Activated T-cell treated with anti-CD3 and anti-CD28 coated beads, Interleukin-2, amount 50 U/mL, for 72 hours (primary cell): ENCODE data around the gene STRIP1. TPM values are rescaled to one million over a fixed set of nuclear protein-coding genes. Genes with fewer than 3 reads are reported as not detected.

ENCODE experiments used
- ATAC-seq, 2 donors: fragments of 150-1000 bp; cut with Tn5 transposase; replicated peaks in 1 of 2; 2 replicates each; pipeline ENCODE4 v1.10.0; 2021; ENCODE audit warnings: moderate library complexity in 2 of 2, mild to moderate bottlenecking in 1 of 2
- DNase-seq, 2 donors: peaks; one replicate each; pipeline ENCODE4 v3.0.0; 2021 to 2022; ENCODE audit warnings: mixed read lengths in 1 of 2
- H3K27ac Mint-ChIP-seq: one replicate; pipeline ENCODE4 v1.8.0; 2022; ENCODE audit warnings: mild to moderate bottlenecking, moderate library complexity, mixed read lengths
- H3K27me3 Mint-ChIP-seq: one replicate; pipeline ENCODE4 v1.8.0; 2022; ENCODE audit warnings: low read depth, mixed read lengths
- H3K36me3 Mint-ChIP-seq, 2 donors: one replicate each; pipeline ENCODE4 v1.8.0; 2022; ENCODE audit warnings: mixed read lengths in 2 of 2, mild to moderate bottlenecking in 1 of 2; ENCODE audit not compliant: insufficient read depth in 2 of 2
- H3K4me1 Mint-ChIP-seq: one replicate; pipeline ENCODE4 v1.8.0; 2022; ENCODE audit warnings: low read depth, mixed read lengths
- H3K4me3 Mint-ChIP-seq, 2 donors: one replicate each; pipeline ENCODE4 v1.8.0; 2022; ENCODE audit warnings: mild to moderate bottlenecking in 2 of 2, mixed read lengths in 2 of 2, moderate library complexity in 2 of 2
- H3K9me3 Mint-ChIP-seq, 2 donors: one replicate each; pipeline ENCODE4 v1.8.0; 2022; ENCODE audit warnings: mixed read lengths in 2 of 2
- total RNA-seq, 2 donors: library from RNA; stranded (reverse); gene quantifications; one replicate each; pipeline ENCODE4 v1.2.3, GENCODE V29; 2022

STRIP1 gene
- total RNA-seq, 2 donors from 2014 or later, result 35.8 to 41.0 TPM

DNA sequence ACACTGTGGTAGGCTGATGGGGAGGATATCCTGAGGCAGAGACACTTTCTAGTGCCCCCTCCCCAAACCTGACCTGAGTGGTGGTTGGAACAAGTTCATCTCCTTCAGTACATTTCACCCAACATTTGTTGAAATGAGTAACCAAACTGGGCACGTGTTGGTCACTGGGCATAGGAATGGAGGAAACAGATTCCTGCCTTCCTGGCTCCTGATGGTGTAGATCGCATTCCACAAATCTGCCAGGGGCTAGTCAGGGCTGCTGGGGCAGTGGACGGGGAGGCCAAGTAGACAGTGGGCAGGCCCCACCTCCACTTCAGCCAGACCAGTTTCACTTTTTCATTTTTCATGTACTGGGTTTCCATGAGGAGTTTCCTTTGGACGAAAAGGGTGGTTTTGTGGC, 52.5 kb downstream of the STRIP1 start:
- Mint-ChIP-seq H3K4me1 (peaks cover 21% of the 10 kb centered on the region), H3K9me3 (no peaks in the 10 kb centered on the region), H3K36me3 (peaks cover 0 to 5% of the 10 kb centered on the region in 2 donors), H3K27me3 (peaks cover 56% of the 10 kb centered on the region), H3K27ac (no peak overlapping the region), H3K4me3 (no peak overlapping the region)
- DNase-seq, result no peak
- ATAC-seq, result no peak

DNA sequence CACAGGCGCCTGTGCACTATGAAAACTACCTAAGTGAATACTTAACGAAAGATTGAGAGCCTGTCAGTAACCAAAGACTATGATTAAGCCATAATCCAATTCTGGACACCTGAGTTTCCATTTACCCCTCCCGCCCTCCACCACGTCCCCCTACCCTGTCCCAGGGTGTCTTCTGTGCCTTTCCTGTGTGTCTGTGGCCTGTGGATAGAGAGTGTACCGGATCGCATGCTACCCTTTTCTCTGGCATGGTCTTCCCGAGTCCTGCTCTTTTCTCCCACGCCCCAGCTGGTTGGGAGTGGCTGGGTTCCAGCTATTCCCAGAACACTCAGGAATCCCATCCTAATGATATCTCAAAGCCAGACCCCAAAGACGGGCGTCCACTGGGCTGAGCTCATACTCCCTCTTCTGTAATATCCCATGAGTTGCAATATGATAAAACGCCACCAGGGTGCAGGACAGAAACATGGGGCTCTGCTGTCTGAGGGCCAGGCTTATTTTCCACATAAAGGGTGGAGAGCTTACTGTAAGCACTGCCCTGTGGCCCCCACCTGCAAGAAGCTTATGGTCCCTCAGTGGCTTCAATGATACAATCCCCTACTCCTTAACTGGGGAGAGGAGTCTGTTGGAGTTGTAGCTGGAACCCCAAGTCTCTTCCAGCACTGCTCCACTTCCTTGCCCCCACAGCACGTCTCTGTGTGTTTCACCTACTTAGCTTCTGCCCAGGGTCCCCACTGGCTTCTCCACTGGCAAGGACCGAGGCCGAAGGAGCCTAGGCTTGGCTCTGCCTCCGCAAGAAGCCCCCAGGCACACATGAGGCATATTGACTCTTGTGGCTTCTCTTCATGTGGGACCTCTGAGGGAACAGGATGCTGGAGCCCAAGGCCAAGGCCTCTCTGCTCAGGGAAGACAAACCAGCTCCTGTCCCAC, 53.7 kb downstream of the STRIP1 start:
- H3K9me3 Mint-ChIP-seq, result no peaks in the 10 kb centered on the region
- no peak overlapping the region for H3K4me3 Mint-ChIP-seq

DNA sequence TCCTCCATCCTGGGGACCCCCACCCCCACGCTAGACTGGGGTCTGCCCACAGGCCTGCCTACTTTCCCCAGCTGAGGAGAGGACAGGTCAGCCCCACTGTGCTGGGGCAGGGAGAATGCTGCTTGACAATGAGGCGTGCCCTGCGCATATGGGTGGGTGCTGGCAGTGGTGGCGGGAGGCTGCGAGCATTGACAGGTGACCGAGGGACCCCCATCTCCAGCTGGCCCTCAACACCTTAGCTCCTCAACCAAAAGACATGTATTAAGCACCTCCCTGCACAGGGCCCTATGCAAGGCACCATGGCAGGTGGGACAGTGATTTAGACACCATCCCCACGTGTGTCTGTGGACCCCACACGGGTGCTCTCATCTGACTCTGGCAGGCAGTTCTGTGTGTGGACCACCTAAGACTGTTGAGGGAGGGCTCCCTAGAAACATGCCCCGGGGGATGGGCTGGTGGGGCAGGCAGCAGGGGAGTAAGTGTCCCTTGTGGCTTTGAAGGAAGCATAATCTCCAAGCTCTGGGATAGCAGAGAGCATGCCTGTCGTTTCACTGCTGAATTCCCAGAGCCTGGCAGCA, 54.4 kb downstream of the STRIP1 start:
- no peak overlapping the region for H3K4me3 Mint-ChIP-seq
- no peak for ATAC-seq
- H3K36me3 Mint-ChIP-seq, result peaks cover 0 to 3% of the 10 kb centered on the region in 2 donors
- H3K4me1 Mint-ChIP-seq, result peaks cover 8% of the 10 kb centered on the region
- no peaks in the 10 kb centered on the region for H3K9me3 Mint-ChIP-seq
- no peak overlapping the region for H3K27ac Mint-ChIP-seq
- peaks cover 50% of the 10 kb centered on the region for H3K27me3 Mint-ChIP-seq
- no peak for DNase-seq

More for the DNA sequence above, 53.7 kb downstream of the STRIP1 start:
- Mint-ChIP-seq H3K27ac (no peak overlapping the region), H3K36me3 (peaks cover 0 to 5% of the 10 kb centered on the region in 2 donors), H3K4me1 (peaks cover 16% of the 10 kb centered on the region), H3K27me3 (peaks cover 56% of the 10 kb centered on the region)
- ATAC-seq (peak; percentile 54 to 64), DNase-seq (peak; percentile 54 to 68)

DNA sequence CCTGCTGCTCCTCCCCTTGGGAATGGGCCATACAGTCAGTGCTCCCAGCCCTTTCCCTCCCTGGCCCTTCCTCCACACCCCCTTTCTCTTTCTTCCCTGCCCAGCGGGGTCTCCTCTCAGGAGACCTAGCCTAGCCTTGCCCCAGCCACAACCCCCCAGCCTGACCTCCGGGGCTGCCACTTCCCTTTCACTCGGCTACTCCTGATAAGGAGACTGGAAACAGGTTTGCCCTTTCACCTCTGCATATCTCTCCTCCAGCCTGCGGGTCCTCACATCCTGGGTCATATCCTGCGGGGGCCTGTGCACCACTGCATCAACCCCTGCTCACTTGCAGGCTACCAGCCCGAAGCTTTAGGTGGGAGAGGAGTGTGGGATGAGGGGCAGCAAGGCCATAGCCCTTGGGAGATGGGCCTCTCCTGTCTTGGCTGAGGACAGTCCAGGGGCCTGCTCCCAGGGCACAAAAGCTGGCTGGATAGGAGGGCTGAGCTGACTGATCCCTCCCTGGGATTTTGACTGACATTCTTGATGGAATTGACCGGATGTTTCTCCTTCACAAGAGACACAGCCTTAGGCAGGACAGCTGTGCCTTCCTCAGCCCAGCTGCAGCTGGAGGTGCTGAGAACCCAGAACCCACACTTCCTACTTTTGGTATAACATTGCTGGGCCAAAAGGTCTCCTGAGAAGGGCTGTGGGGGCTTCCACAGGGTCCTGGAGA, 55.3 kb downstream of the STRIP1 start:
- no peak overlapping the region for H3K4me3 Mint-ChIP-seq
- H3K9me3 Mint-ChIP-seq, result no peaks in the 10 kb centered on the region
- H3K4me1 Mint-ChIP-seq, result peaks cover 4% of the 10 kb centered on the region
- no peak for DNase-seq
- peaks cover 47% of the 10 kb centered on the region for H3K27me3 Mint-ChIP-seq
- no peak overlapping the region for H3K27ac Mint-ChIP-seq
- no peak for ATAC-seq
- H3K36me3 Mint-ChIP-seq, result peaks cover 0 to 1% of the 10 kb centered on the region in 2 donors

DNA sequence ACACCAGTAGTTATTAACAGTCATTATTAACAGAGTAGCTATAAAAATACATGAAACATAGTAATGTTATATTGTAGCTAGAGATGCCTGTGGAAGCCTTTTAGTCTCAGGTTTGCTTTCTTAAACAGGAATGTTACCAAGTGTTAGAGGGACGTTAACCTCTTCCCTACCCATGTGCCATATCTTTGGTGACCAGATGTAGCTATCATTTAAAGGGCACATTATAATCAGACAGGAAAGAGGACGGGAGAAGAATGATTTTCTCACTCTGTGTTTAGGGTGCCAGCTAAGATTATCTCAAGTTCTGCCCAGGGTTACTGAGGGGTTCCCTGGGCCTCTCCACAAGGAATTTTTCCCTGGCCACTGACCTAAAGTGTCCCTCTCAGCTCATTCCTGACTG, 57.0 kb downstream of the STRIP1 start:
- Mint-ChIP-seq H3K27me3 (peaks cover 30% of the 10 kb centered on the region), H3K4me1 (peaks cover 4% of the 10 kb centered on the region), H3K27ac (no peak overlapping the region), H3K36me3 (no peaks in the 10 kb centered on the region), H3K9me3 (no peaks in the 10 kb centered on the region), H3K4me3 (no peak overlapping the region)
- no peak for DNase-seq
- no peak for ATAC-seq

DNA sequence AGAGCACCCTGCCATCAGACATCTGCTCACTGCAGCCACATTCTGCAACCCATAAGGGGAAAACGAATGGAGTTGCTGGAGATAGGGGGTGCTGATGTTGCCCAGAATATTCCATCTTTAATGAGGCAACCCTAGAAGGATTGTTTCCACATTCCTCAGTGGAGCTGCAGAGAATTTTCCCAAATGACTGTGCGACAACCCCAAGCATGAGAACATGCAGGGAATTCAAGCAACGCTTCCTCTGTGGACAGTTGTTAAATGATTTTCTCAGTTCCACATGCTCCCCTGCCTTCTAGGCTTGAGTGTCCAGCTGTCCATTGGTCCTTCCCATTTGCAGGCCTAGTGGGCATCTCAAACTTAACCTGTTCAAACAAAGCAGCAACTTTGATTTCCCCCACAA, 57.4 kb downstream of the STRIP1 start:
- ATAC-seq (no peak), DNase-seq (no peak)
- Mint-ChIP-seq H3K9me3 (no peaks in the 10 kb centered on the region), H3K4me3 (no peak overlapping the region), H3K27me3 (peaks cover 26% of the 10 kb centered on the region), H3K4me1 (peaks cover 4% of the 10 kb centered on the region), H3K27ac (no peak overlapping the region), H3K36me3 (no peaks in the 10 kb centered on the region)

DNA sequence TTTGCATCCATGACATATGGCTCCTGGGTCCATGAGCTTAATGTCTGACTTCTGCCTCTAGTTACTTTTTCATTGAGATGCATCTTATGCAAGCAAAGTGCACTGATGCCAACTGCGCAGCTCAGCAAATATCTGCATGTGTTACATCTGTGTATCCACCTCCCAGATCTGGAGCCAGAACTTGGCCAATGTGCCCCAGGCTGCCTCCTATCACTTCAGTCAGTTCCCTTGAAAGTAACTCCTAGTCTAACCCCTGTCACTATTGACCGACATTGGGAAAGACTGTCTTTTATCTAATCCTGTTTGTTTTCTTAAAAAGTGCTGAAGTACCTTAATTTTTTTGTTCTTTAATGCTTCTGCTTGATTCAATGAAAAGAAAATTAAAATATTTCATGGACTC, 58.6 kb downstream of the STRIP1 start:
- ATAC-seq (no peak), DNase-seq (no peak)
- Mint-ChIP-seq H3K27me3 (peaks cover 16% of the 10 kb centered on the region), H3K4me3 (no peak overlapping the region), H3K4me1 (peaks cover under 1% of the 10 kb centered on the region), H3K27ac (no peak overlapping the region), H3K36me3 (no peaks in the 10 kb centered on the region), H3K9me3 (no peaks in the 10 kb centered on the region)

DNA sequence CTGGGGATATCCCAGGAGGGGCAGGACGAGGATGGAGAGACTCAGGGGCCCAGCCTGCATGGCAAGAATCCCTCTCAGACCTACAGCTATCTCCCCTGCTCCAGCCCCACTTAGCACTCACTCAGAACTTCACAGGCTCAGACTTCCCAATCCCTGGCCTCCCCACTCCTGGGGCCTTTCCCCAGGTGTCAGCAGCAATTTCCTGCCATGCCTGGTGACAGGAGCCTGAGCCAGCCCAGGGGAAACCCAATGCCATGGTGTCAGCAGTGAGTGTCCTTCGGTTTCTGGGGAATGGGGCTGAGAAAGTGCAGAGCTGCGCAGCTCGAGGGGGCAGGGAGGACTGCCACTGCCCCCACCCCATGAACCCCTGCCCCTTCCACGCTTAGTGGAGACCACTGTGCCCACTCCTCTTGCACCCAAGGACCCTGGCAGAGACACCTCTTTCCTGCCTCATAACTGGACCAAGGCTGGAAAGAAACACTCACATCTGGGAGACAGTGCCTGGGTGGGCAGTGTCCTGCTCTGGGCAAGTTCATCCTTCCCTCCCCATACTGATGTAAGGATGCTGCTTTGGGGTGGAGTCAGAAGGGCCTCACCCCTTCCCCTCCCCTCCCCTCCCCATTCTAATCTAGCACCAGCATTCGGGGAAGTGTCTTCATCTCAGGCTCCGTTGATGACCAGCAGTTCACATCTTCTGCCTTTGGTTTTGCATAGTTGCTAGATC, 60.7 kb downstream of the STRIP1 start:
- H3K4me3 Mint-ChIP-seq, result no peak overlapping the region
- DNase-seq, result no peak
- H3K27ac Mint-ChIP-seq, result no peak overlapping the region
- no peaks in the 10 kb centered on the region for H3K36me3 Mint-ChIP-seq
- ATAC-seq, result no peak
- no peaks in the 10 kb centered on the region for H3K9me3 Mint-ChIP-seq
- peaks cover 14% of the 10 kb centered on the region for H3K27me3 Mint-ChIP-seq
- no peaks in the 10 kb centered on the region for H3K4me1 Mint-ChIP-seq

DNA sequence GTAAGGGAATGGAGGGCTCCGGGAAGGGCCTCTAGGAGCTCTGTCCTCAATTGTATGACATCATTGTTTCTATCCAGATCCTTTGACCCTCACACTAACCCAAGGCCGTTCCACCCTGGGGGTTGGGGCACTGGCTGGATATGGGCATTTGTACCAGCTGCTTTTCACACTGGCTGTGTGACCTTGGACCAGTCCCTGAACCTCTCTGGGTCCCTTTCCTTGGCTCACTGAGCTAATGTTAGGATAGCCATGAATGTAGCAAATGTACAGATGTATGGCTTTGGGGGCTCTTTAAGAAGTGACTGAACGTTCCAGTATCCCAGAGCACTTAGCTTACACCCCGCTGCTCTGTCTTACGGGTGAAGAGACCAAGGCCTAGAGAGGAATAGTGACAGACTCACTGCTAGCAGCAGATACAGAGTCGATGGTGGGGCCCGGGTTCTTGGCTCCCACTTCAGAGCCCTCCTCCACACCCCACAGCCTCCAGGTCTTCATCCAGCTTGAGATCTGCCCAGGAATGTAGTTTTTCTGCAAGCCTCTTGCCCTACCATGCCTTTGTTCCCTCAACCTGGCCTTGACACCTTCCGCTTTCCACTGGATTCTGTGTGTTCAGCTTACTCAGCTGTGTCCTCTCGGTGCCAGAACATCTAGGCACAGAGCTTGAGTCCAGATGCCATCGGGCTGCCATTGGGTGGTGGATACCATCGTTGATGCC, 63.2 kb downstream of the STRIP1 start:
- no peaks in the 10 kb centered on the region for H3K9me3 Mint-ChIP-seq
- no peak overlapping the region for H3K27ac Mint-ChIP-seq
- no peaks in the 10 kb centered on the region for H3K4me1 Mint-ChIP-seq
- peaks cover 6% of the 10 kb centered on the region for H3K27me3 Mint-ChIP-seq
- H3K4me3 Mint-ChIP-seq, result no peak overlapping the region
- ATAC-seq (no peak), DNase-seq (no peak)
- H3K36me3 Mint-ChIP-seq, result no peaks in the 10 kb centered on the region

DNA sequence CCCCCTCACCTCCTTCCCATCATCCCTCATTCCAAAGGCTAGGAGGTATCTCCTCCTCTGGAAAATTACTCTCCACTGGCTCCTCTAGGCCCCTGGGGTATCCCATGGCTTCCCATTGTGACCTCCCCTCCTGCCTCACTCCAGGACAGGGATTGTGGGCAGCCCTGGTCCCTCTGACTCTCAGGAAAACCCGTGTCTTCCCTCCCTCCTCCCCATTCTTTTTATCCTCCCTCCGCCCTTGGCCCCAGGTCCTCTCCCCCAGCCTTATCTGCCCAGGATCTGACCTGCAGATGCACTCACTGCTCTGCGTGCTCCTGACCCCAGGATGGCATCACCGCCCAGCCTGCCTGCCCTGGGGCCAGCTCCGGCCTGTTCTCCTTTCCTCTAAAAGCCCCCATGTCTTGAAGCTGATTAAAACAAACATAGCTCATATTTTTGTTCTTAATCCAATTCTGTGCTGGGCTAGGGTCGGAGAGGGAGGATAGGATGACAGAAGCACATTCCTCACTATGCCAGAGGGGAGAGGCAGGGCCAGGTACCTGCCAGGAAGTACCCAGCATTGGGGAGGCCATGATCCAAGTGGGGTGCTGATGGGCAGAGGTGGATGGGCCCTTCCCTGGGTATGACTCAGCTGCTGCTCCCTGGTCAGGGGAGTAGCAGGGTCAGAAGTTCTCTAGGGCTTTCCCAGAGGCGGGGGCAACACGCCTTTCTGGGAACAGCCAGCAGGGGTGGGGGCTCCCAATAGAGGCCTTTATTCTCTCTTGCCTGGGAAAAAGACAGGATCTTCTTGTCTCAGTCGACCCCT, 64.0 kb downstream of the STRIP1 start:
- Mint-ChIP-seq H3K9me3 (no peaks in the 10 kb centered on the region), H3K4me1 (no peaks in the 10 kb centered on the region), H3K27me3 (no peaks in the 10 kb centered on the region), H3K27ac (no peak overlapping the region), H3K36me3 (no peaks in the 10 kb centered on the region), H3K4me3 (no peak overlapping the region)
- DNase-seq (no peak), ATAC-seq (no peak)

DNA sequence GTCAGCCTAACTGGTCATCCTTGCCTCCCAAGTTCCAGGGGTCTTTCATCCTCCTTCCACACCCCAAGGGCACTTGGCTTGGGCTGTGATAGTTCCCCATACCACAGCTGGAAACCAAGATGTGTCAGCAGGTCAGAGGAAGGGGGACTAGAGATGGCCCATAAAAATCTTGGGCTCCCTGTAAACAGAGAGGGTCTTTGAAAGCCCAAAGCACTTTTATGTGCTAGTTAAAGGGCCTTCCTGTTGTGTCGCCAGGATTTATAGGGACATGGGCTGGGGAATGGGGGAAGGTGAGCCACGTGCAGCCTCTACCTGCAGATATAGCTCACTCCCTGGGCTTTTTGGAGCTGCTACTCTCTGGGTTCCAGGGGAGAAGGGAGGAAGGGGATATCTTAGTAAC, 65.9 kb downstream of the STRIP1 start:
- H3K27me3 Mint-ChIP-seq, result no peaks in the 10 kb centered on the region
- DNase-seq (no peak), ATAC-seq (no peak)
- no peaks in the 10 kb centered on the region for H3K4me1 Mint-ChIP-seq
- no peaks in the 10 kb centered on the region for H3K9me3 Mint-ChIP-seq
- H3K4me3 Mint-ChIP-seq, result no peak overlapping the region
- no peak overlapping the region for H3K27ac Mint-ChIP-seq
- H3K36me3 Mint-ChIP-seq, result no peaks in the 10 kb centered on the region

DNA sequence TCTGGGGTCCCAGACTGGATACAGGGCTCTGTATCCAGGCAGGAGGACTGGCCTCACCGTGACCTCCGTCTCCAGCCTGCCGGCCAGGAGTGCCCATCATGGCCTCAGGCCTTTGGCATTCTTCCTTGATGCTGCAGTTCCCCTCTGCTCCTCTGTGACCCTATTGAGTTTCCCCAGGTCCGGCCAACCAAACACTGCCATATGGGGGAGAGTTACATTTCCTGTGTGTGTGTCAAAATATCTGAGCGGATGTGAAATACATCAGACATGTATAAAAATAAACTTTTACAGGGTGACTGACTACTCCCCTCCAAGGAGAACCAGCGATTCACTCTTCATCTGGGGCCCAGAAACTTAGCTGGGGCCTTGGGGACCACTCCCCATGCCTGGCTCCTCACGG, 67.7 kb downstream of the STRIP1 start:
- ATAC-seq, result no peak
- no peaks in the 10 kb centered on the region for H3K4me1 Mint-ChIP-seq
- no peaks in the 10 kb centered on the region for H3K9me3 Mint-ChIP-seq
- peak overlapping the region; percentile 10 for H3K27ac Mint-ChIP-seq
- H3K27me3 Mint-ChIP-seq, result no peaks in the 10 kb centered on the region
- no peak overlapping the region for H3K4me3 Mint-ChIP-seq
- DNase-seq, result no peak
- no peaks in the 10 kb centered on the region for H3K36me3 Mint-ChIP-seq
